A673 (cell line): ENCODE results near the gene FMN2.

Experiments used
- CTCF ChIP-seq: fragments of 300-800, 200-600 bp; sonication (generic); conservative IDR thresholded peaks from 2 replicates; pipeline ENCODE4 v1.5.1; 2017; ENCODE audit warnings: low read depth, mild to moderate bottlenecking, antibody characterized with exemption, low read length, moderate library complexity, mixed read lengths
- EZH2 ChIP-seq: fragments of 200-600 bp; sonication (generic); IDR thresholded peaks from 2 replicates; pipeline ENCODE4 v1.6.1; 2017; ENCODE audit warnings: borderline replicate concordance, low read depth, mild to moderate bottlenecking, mixed read lengths, antibody characterized with exemption, low read length; ENCODE audit not compliant: poor library complexity, severe bottlenecking

DNA sequence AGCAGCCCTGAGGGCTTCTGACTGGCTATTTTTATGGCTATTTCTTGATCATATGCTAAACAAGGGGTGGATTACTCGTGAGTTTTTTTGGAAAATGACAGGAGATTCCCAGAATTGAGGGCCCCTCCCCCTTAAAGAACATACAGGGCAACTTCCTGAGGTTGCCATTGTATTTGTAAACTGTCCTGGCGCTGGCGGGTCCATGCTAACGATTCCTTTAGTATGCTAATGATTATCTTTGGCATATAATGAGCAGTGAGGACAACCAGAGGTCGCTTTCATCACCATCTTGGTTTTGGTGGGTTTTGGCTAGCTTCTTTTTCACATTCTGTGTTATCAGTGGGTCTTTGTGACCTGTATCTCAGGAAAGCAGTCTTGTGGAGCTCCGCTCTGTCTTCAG lies 24.1 kb downstream of the FMN2 start:
- TF ChIP-seq CTCF (no peak), EZH2 (no peak)
